HG03469 (cell line): ENCODE results near the gene SAT2.

Experiments used
- ATAC-seq: cut with Tn5 transposase; IDR thresholded peaks from one replicate; pipeline ENCODE4 v1.9.1; 2021; ENCODE audit warnings: mild to moderate bottlenecking, moderate library complexity, moderate number of reproducible peaks; ENCODE audit not compliant: unreplicated experiment

Gene SAT2

GRCh38 chr17:7592422-7593021, 35.1 kb downstream of the SAT2 start:
- no peak for ATAC-seq

GRCh38 chr17:7591596-7591995, 36.0 kb downstream of the SAT2 start:
- no peak for ATAC-seq

- ATAC-seq = no peak
Observed at GRCh38 chr17:7590743-7591142, 36.9 kb downstream of the SAT2 start.

DNA sequence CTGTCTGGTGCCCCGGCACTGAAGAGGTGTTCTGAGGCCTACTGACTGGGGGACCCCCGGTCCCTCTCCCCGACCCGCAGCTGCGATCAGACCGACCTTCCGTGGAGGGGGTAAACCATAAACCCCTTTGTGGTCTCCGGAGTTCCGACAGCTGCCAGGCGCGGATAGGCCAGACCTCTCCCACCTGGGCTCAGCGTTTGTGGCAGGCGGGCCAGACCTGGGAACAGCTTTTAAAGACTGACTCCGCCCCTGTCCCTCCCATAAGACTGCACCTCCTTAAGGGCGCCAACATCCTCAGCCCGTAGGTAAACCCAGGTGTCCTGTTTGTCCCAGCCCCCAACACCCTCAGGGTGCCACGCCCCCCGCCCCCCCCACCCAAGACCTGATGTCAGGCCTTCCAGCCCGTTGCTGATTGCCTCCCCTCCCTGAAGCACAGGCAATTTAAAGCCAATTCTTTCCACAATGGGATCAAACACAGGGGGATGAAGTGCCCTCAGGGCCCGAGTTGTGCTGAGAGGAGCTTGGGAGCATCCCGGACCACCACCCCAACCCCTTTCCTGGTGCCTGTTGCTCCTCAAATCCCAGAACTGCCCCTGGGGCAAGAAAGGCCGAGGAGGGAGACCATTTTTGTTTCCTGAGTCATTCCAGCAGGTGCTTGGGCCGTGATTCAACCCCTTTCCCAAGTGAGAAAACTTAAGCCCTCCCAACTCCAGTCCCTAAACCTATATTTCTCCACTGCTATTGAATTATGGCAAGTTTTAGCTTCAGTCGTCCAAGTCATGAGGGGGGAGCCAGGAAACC, 37.5 kb downstream of the SAT2 start, which contains the start of gene SOX15:
TSS of gene SOX15 (minus strand) at position 204 of the 801 bp plus-strand sequence. CDS start 418 bp downstream, outside the sequence.
- no peak for ATAC-seq

GRCh38 chr17:7589204-7589868, 38.3 kb downstream of the SAT2 start:
- no peak for ATAC-seq

- no peak for ATAC-seq
Observed at GRCh38 chr17:7588553-7589203, 38.9 kb downstream of the SAT2 start.

DNA sequence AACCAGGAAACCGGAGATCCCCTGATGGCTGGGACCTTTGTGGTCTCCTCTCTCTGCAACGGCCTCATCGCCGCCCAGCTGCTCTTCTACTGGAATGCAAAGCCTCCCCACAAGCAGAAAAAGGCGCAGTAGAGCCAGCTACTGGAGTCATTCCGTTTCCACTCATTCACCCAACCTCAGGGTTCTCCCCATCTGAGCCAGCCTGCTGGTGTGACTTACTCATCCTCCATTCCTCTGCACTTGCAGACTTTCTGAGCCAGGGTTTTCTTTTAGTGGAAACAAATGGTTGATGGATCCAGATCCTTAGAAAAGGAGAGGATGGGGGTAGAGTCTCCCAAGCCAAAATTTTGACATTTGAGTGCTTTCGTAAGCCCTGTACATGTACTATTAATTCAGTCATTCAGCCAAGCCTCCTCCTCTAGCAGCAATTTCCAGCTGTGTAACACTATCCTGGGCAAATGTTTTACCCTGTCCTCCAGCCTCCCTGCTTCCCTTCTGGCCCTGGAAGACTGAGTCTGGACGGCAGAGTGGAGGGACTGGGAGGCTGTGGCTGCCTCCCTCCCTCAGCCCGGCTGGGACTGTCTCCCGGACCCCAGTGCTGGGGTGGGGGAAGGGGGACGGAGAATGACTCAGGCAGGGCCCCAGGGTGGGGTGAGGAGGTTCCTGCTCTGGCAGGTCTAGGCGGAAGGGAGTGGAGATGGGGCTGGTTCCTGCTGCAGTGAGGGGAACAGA, 40.0 kb downstream of the SAT2 start:
- ATAC-seq = no peak

GRCh38 chr17:7586673-7587419, 40.8 kb downstream of the SAT2 start:
- ATAC-seq = no peak

- ATAC-seq = no peak
Observed at GRCh38 chr17:7583253-7584109, 44.1 kb downstream of the SAT2 start, which contains the start of gene MPDU1. Gene MPDU1, plus strand, starts transcription at chr17:7583852. Its CDS starts 11 bp downstream, at chr17:7583863.

DNA sequence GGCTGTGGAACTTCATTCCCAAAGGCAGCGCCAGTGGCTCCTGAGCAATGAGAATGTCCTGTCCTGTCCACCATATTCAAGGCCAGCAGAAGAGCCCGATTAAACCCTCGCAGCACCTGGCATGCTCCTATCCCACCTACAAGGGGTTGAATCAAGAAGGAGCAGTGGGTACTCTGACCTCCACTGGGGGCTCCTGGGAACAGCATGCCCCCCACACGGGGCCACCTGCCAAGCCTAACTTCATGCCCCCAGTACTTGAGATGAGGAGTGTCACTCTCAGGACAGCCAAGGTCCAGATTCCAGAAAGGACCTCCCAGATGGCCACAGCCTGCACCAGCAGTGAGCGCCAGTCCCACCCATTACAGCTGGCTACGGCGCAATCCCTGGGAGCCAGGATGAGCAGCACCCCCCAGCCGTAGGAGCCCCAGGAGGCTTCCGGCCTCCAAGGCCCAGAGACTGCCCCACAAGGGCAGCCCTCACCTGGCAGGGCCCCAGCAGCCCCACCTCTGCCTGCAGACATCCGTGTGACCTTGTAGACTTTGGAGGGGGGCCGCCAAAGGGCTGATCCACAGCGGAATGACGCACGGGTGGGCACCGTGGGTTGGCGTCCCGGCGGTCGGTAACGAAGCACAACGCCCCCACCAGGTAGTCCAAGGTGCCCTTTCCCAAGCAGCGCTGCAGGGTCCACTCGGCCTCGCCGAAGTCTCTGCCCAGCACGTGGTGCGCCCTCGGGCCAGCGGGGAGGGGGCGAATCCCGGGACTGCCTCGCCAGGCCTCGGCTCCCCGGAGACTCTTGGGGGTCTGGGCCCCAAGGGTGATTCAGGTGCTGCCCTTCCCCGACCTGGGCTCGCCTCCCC, 45.0 kb downstream of the SAT2 start:
- ATAC-seq = no peak

DNA sequence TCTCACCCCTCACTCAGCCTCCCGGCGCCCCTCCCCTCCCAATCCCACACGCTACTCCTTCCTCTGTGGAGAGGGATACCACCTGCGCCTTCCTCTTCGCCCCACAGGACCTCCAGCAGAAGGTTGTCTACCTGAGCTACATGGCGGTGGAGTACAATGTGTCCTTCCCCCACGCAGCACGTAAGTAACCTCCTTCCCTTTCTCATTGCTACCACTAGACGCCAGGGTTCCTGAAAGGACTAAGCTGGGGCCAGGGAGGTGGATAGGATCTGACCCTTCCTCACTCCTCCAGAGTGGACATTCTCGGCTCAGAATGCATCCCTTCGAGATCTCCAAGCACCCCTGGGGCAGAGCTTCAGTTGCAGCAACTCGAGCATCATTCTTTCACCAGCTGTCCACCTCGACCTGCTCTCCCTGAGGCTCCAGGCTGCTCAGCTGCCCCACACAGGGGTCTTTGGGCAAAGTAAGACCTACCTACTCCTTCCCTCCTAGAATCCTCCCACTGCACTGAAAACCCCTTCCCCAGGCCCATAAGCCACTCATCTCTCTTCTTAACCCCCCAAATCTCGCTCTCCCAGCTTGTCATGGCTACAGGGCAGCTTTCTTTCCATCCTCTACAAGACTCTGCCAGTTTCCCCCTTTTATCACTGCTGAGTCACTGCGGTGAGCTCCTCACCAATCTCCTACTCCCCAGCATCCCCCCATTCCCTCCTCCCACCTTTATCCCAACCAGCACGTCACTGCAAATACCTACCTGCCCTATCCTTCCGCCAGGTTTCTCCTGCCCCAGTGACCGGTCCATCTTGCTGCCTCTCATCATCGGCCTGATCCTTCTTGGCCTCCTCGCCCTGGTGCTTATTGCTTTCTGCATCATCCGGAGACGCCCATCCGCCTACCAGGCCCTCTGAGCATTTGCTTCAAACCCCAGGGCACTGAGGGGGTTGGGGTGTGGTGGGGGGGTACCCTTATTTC, 46.7 kb downstream of the SAT2 start:
- no peak for ATAC-seq

- ATAC-seq = no peak
Observed at GRCh38 chr17:7579834-7580603, 47.6 kb downstream of the SAT2 start.

DNA sequence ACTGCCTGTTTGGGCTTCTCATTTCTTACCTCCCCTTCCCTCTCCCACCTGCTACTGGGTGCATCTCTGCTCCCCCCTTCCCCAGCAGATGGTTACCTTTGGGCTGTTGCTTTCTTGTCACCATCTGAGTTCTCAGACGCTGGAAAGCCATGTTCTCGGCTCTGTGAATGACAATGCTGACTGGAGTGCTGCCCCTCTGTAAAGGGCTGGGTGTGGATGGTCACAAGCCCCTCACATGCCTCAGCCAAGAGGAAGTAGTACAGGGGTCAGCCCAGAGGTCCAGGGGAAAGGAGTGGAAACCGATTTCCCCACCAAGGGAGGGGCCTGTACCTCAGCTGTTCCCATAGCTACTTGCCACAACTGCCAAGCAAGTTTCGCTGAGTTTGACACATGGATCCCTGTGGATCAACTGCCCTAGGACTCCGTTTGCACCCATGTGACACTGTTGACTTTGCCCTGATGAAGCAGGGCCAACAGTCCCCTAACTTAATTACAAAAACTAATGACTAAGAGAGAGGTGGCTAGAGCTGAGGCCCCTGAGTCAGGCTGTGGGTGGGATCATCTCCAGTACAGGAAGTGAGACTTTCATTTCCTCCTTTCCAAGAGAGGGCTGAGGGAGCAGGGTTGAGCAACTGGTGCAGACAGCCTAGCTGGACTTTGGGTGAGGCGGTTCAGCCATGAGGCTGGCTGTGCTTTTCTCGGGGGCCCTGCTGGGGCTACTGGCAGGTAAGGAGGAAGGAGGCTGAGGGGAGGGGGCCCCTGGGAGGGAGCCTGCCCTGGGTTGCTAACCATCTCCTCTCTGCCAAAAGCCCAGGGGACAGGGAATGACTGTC, 48.4 kb downstream of the SAT2 start, which contains the start of gene CD68:
TSS of gene CD68 (plus strand) at position 638 of the 833 bp plus-strand sequence. CDS start at position 678, 40 bp downstream.
- ATAC-seq = no peak

DNA sequence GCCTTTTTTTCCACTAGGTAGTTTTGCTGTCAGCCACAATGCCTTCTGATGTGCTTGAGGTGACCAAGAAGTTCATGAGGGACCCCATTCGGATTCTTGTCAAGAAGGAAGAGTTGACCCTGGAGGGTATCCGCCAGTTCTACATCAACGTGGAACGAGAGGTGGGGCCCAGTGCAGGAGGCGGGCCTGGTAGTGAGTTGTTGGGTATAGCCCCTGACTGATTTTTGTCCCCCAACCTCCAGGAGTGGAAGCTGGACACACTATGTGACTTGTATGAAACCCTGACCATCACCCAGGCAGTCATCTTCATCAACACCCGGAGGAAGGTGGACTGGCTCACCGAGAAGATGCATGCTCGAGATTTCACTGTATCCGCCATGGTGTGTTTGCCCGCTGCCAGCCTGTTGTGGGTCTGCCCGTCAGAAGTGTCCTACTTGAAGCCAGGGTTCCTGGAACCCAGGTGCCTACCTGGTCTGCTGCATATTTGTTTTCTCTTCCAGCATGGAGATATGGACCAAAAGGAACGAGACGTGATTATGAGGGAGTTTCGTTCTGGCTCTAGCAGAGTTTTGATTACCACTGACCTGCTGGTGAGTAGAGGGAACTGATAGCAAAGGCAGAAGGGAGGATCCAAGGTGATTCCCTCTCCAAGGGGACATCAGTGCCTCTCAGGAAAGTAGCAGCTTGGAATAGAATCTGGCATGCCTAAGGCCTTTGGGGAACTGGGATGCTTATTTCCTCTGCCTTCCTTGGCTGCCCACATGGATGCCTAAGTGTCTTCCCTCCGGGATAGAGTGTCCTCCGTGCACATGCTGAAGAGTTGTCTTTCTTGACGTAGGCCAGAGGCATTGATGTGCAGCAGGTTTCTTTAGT, 50.1 kb downstream of the SAT2 start:
- no peak for ATAC-seq
